ENCODE data around the gene WDR47.

Gene WDR47

DNA sequence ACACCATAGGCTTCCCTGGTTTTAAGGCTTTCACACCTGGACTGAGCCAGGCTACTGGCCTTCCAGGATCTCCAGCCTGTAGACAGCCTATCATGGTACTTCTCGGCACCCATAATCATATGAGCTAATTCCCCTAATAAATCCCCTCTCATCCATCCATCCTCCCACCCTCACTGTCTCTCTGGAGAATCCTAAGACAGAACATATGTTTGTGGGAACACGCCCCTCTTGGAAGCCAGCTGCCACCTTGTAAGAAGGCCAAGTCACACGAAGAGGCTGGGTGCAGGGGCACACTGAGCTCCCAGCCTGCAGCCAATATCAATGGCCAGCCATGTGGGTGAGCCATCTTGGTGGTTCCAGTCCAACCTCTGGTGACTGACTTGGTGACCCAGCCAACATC lies 86.0 kb downstream of the WDR47 start:
- no peak for DNase-seq (ENCODE audit: extremely low read depth, low read depth)
- TF ChIP-seq, protein P1, sequence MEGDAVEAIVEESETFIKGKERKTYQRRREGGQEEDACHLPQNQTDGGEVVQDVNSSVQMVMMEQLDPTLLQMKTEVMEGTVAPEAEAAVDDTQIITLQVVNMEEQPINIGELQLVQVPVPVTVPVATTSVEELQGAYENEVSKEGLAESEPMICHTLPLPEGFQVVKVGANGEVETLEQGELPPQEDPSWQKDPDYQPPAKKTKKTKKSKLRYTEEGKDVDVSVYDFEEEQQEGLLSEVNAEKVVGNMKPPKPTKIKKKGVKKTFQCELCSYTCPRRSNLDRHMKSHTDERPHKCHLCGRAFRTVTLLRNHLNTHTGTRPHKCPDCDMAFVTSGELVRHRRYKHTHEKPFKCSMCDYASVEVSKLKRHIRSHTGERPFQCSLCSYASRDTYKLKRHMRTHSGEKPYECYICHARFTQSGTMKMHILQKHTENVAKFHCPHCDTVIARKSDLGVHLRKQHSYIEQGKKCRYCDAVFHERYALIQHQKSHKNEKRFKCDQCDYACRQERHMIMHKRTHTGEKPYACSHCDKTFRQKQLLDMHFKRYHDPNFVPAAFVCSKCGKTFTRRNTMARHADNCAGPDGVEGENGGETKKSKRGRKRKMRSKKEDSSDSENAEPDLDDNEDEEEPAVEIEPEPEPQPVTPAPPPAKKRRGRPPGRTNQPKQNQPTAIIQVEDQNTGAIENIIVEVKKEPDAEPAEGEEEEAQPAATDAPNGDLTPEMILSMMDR (IDR thresholded peaks at IDR 0.05; ENCODE audit: low read depth, low read length, missing control alignments) = no peak
- H3K4me3 ChIP-seq (replicated peaks; ENCODE audit: low read depth, low read length) = no peak overlapping the region

DNA sequence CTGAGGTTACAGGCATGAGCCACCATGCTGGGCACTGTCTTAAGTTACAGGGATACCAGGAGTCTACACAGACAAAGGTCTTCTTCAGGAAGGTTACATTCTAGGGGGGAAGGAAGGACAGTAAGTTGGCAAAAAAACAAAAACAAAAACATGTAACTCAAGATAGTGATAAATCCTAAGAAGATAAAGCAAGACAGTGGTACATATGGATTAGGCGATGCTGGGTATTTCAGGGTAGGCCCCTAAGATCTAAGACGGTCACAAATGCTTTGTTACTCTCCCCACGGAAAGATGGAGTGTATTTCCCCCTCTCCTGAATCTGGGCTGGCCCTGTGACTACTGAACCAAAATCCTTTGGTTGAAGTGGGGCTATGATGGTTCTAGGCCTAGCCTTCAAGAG lies 86.8 kb downstream of the WDR47 start:
- DNase-seq (ENCODE audit: extremely low read depth, low read depth) = no peak
- TF ChIP-seq, protein P1 (IDR thresholded peaks at IDR 0.05; ENCODE audit: low read depth, low read length, missing control alignments) = no peak
- no peak overlapping the region for H3K4me3 ChIP-seq (replicated peaks; ENCODE audit: low read depth, low read length)

DNA sequence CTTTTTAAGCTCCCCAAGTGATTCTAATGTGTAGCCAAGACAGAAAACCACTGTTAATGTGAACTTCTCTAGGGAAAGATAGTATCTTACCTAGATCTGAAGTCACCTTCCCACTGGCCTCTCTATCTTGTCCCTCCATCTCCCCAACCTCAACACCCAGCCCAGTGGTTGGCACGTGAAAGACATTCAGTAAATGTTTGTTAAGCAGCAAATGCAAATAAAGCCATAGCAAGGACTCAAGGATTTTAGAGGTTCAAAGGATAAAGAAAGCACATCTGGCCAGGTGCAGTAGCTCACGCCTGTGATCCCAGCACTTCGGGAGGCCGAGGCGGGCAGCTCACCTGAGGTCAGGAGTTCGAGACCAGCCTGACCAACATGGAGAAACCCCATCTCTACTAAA lies 88.5 kb downstream of the WDR47 start:
- TF ChIP-seq, protein P1 (IDR thresholded peaks at IDR 0.05; ENCODE audit: low read depth, low read length, missing control alignments) = no peak
- no peak for DNase-seq (ENCODE audit: extremely low read depth, low read depth)
- H3K4me3 ChIP-seq (replicated peaks; ENCODE audit: low read depth, low read length) = no peak overlapping the region

DNA sequence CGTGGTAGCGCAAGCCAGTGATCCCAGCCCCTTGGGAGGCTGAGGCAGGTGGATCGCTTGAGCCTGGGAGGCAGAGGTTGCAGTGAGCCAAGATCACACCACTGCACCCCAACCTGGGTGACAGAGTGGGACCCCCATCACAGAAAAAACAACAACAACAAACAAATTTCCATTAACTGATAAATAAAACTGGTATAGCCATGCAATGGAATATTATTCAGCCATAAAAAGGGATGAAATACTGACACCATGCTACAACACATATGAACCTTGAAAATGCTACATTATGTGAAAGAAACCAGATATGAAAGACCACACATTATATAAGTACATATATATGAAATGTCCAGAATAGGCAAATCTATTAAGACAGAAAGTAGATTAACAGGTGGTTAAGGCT lies 90.7 kb downstream of the WDR47 start:
- TF ChIP-seq, protein P1 (IDR thresholded peaks at IDR 0.05; ENCODE audit: low read depth, low read length, missing control alignments) = no peak
- DNase-seq (ENCODE audit: extremely low read depth, low read depth) = no peak
- no peak overlapping the region for H3K4me3 ChIP-seq (replicated peaks; ENCODE audit: low read depth, low read length)

DNA sequence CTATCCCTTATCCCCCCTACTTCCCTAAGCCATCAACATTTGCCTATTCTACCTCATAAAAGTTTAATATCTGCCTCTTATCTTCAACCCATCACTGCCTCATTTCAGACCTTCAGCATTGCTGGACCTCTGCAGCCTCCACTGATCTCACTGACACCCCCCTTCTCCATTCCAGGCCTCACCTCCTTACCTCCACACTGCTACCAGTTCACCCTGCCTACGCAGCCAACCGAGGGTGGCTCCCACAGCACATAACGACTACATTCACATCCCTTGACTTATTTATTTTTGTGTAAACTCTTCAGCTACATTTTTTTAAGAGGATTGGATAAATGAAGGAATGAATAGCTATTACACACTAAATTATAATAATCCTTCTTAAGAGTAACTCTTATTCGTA lies 92.9 kb downstream of the WDR47 start:
- TF ChIP-seq, protein P1 (IDR thresholded peaks at IDR 0.05; ENCODE audit: low read depth, low read length, missing control alignments) = no peak
- H3K4me3 ChIP-seq (replicated peaks; ENCODE audit: low read depth, low read length) = no peak overlapping the region
- DNase-seq (ENCODE audit: extremely low read depth, low read depth) = no peak

DNA sequence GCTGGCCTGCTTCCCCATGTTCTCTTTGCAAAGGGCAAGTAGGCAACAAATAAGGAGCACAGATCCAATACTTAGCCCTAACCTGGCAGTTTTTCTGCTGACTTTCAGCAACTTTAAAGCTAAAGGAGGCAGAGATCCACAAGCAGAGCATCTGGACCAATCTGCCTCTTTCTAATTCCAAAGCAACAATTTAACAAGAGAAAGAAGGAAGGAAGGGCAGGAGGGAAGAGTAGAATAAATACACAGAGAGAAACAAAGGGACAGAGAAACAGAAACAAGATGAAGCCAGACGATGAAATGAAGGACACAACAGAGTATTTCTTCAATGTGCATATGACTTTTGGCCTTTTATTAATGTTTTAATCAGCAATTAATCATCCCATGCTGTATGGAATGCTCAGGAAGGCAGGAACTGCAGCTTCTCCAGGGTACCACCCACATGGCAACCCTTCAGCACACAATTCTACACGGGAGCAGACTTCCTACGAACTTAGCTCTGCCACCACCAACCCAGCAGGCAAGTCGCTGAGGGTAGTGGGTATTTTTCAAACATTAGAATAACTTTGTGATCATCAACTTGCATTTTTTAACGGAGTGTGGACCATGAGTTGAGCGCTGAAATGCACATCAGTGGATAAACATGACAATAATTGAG lies 93.9 kb downstream of the WDR47 start:
- DNase-seq (ENCODE audit: extremely low read depth, low read depth) = no peak
- no peak overlapping the region for H3K4me3 ChIP-seq (replicated peaks; ENCODE audit: low read depth, low read length)
- TF ChIP-seq, protein P1 (IDR thresholded peaks at IDR 0.05; ENCODE audit: low read depth, low read length, missing control alignments) = no peak

DNA sequence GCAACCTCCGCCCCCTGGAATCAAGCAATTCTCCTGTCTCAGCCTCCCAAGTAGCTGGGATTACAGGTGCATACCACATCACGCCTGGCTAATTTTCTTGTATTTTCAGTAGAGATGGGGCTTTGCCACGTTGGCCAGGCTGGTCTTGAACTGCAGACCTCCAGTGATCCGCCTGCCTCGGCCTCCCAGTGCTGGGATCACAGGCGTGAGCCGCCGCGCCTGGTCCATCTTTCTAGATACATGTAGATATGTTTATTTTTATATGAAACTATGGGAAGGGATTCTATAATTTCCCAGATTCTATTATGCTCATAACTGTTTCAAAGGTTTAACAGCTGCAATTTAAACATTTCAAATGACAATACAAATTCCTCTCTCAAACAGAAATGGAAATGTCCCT lies 105.7 kb downstream of the WDR47 start:
- H3K4me3 ChIP-seq (replicated peaks; ENCODE audit: low read depth, low read length) = no peak overlapping the region
- no peak for DNase-seq (ENCODE audit: extremely low read depth, low read depth)
- TF ChIP-seq, protein P1 (IDR thresholded peaks at IDR 0.05; ENCODE audit: low read depth, low read length, missing control alignments) = no peak
